NCI-H1694 (cell line): ENCODE results near the gene FYB1.

Experiments used
- DNase-seq: peaks from one replicate; lab custom pipeline; 2025; lab: John Stamatoyannopoulos, UW

The FYB1 gene

DNA sequence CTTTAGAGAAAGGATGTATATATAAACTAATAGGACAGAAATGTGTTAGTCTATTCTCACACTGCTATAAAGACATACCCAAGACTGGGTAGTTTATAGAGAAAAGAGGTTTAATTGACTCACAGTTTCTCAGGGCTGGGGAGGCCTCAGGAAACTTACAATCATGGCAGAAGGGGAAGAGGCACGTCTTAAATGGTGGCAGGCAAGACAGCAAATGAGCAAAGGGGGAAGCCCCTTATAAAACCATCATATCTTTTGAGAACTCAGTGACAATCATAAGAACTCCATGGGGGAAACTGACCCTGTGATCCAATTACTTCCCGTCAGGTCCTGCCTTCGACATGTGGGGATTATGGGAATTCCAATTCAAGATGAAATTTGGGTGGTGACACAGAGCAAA is 136.4 kb downstream of the FYB1 start:
- no peak for DNase-seq

DNA sequence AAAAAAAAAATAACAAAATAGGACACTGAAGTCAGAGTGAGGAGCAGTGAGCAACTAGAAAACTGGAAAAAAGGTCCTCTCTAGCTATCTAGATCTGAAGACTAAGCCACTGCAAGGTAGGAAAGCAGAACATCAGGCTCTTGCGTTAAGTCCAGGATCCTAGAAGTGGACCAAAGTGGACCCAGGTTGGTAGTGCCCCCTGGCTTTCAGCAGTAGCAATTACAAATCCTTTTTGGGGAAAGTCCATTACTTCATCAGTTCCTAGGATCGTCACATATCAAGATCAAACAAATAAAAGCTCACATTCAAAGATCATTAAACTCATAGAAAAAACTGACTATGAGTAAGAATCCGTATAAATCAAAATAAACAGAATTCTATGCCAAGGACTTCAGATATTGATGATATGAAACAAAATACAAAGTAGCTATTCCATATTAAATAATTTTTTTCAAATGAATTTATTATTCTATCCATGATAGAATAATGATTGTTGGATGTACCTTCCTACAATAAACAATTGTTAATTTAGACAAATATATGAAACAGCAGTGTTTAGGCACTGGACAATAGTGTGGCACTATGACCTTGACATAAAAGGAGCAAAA is 138.7 kb downstream of the FYB1 start:
- DNase-seq = no peak

DNA sequence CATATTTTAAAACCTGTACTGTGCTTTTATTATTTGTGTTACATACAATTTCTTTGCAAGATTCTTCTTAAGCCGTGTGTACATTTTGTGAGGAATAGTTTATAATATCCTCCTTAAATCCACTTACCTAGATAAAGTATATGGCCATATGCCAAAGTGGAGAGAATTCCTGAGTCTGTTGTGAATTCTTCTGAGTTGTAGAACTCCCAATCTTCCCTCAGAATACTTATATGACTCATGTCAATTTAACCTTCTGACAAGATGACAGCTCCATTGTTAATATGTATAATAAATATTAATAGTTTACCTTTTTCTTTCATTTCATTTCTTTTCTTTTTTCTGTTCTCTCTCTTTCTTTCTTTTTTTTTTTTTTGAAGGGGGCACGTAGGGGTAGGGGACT is 139.2 kb downstream of the FYB1 start:
- no peak for DNase-seq

DNA sequence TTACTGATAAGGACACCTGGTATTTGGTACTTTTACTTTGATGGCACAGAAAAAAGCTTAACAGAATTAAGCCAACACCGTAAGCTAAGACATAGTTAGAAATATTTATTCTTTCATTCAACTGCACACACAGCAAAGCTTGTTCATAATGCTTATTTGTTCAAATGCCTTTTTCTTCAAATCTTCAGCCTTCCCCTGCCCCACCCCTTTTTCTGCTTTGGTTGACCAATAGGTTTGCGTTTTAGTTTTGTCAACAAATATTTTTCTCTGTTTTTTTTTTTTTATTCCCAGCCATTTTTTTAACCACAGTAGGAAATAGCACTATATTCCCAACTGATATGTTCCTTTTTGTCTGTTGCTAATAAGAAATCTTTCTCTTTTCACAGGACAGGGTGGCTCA is 140.2 kb downstream of the FYB1 start:
- no peak for DNase-seq

DNA sequence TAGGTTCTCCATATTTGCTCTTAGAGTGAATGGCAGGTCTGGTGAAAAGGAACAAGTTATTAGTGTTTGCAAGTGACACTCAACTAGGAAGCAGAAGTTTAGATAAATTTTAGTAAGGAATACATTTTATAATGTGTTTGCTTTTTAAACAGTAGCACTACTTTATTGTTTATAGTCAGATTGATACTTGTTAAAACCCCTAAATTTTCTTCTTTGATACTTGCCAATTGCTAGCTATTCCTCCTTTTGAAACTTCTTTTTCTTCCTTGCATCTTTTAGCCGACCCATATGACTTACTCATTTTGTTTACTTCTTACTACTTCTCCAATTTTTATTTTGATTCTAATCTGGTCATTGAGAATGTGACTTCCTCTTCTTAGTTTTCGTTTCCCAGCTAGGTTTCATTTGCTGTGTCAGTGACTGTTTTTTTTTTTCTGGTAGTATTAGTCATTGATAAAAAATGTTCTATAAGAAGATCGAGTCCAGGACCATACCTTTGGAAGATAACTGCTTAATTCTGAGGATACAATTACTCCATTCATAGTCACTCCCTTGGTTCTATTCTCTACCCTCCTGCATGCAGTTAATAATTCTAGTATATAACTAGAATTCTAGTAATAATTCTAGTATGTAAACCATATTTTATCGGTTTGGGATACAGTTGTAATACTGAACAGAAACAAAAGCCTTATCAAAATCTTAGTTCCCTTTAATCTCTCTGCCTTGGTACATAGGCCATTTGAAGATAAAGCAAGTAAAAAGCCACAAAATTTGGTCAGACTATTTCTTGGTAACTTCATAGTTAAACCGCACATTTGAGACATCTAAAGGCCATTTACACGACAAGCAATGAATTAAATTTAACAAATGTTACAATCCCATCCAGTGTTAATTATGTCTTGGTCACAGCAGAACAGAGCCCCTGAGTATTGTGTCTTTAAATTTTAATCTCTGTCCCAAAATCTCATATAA is 142.3 kb downstream of the FYB1 start:
- DNase-seq = no peak

DNA sequence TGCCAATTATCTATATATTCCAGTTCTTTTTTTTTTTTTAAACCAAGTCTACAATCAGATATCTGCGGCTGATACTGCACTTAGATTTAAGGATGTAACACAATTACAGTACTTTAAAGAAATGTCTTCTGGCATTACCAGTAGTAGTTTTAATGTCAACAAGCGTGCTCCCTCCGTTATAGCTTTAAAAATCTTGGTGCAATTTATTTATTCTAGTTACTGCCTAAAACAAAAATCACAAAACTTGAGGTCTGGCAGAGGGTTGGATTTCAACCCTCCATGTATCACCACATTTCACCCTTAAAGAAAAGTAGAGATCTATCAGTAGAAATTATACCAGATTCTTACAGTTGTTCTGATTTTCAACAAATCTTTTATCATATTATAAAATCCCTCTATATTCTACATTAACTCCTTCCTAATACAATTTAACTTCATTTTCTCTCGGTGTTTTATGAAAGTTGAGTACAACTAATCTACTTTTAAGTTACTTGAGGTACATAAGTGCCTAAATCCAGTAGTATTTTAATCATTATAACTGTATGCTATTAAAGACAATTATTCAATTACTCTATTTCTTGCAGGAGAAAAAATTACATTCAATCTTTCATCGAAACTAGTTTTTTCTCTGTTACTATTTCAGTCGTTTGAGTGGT is 143.1 kb downstream of the FYB1 start:
- no peak for DNase-seq

DNA sequence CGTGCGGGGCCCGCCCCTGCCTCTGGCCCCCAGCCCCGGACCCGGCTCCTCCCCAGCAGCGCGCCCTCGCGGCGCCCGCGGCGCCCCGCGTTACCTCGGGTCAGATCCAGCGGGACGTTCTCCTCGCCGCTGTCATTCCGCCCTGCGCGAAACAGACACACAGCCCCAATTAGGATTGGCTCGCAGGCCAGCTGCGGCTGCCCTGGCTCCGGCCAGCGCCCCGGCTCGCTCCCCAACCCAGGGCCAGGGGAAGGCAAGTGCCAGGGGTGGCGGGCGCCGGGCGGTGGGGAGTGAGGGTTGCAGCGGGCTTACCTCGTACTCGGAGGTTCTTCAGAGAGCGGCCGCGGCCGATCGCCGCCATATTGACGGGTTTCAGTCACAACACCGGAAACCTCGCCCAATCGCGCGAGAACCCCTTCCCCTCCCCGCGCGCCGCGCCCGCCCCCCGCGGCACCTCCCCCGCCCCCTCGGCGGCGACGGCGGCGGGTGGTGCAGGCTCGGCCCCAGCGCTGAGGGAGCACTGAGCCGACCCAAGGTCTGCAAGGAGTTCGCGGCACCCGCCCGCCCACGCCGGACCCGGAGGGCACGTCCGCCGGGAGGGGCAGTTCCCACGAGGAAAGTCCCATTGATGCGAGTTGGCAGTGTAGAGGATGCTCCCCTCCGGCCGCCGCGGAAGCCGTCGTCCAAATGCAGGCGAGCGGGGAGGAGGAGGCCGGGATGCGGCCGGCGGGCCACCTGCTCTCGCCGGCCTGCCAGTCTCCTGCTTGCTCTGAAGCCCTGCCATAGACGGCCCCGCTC is 145.1 kb downstream of the FYB1 start, which contains the start of gene RICTOR:
Gene RICTOR (minus strand): TSS at position 383 of the 798 bp plus-strand sequence. CDS start 22 bp downstream, at position 361.
- DNase-seq = peak; percentile 65

DNA sequence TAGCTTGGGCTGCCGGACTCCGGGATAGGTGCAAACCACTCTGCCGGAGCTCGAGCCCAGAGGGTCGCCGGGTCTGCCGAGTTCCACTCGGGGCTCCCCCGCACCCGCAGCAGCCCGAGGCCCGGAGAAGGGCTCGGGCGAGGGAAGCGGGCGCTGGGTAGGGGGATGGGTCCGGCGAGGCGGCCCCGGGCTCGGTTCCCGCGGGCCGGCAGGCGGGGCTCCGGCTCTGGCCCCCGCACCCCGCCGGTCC is 145.7 kb downstream of the FYB1 start:
- no peak for DNase-seq

DNA sequence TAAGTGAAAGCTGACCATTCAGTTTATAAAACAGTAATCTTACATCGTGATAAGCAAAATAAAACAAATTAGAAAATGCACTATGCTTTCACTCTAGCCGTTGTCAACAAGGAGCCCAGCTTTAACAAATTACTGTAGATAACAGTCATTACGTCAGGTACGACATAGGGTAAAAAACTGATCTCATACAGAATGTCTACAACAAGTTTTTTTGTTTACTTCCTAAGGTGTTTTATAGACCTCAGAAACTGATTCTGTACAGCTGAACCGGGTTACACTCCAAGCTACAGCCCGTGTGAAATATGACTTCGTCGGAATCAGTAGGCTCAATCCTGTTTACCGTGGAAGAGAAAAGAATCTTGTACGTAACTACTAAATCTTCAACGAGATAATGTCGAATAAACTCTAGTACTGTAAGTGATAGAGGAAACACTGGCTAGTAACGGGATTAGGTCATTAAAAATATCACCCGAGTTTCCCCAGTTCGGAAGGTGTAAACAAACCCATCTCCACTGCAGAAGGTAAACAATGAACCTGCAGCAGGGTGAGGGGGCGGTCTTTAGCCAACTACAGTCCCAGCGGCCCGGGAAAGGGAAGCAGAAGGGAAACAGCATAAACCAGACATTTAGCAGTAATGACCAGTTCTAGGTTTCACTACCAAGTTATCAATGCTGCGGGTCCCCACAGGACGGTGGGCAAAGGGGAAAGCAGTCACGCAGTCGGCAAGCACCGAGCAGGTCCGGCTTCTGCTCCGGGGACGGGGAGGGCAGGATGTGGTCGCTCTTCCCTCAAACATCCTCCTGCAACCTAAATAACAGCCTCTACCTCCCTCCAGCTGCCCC is 146.2 kb downstream of the FYB1 start:
- DNase-seq = no peak

DNA sequence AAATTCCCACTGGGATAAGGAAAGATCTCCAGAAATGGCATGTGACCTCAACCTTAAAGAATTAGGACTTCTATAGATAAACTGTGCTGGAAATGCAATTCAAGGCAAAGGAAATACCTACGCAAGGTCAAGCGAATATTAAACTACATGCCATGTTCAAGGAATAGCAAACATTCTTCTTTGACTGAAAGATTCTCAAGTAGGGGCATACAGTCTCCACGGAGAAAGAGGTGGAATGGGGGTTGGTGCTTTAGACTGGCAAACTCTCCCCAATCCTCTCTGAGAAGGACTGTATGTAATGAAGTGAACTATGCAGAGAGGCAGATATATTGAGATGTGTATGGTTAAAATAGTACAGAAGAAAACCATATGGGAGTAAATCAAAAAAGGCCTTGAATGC is 151.3 kb downstream of the FYB1 start:
- DNase-seq = no peak

DNA sequence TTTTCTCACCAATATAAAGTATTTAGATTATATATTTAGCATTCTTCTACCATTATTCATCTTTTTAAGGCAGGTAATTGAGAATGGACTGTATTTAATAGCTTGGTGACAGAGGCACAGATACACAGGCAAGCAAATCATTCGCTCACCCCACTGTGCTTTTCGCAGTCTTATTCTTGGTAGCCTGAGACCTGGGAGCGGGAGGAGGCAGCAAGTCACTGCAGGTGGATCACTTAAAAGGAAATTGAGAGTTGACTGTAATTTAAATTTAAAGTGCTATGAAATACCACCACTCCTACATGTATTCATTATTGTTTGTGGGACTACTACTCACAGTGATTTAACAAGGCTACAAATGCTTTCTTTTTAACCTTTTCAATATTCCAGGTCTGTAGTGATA is 154.9 kb downstream of the FYB1 start:
- no peak for DNase-seq

DNA sequence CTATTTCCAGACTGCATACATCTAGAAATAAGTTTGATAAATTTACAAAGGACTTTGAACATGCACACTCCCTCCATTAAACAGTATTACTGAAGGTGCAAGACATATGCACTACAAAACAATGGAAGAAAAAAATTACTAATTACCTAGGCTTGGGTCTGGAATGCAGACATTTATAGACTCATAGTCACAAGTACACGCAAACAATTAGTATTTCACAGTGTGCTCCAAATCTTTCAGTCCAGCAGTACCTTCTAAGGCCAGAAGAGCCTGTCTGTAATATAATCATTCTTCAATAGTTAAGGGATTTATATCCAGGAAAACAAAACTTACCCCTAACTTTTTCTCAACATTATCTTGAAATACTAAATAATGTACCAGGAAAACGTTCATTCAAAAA is 156.3 kb downstream of the FYB1 start:
- no peak for DNase-seq

DNA sequence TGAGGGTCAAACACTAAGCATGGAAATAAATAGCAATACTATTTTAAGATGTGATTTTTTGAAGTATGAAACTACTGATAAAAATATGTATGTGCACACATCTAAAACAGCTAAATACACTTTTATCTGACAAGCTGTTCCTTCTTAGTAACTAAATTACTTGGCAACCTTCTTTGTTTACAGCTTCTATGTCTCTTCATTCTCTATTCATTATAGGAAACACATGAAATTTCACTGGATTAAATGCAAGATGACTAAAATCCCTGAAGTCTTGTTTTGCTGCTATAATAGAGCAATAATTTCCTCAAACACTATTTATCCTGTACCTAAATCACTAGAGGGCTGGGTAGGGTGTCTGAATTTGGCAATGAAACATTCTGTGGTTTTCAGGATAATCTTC is 156.8 kb downstream of the FYB1 start:
- DNase-seq = no peak

DNA sequence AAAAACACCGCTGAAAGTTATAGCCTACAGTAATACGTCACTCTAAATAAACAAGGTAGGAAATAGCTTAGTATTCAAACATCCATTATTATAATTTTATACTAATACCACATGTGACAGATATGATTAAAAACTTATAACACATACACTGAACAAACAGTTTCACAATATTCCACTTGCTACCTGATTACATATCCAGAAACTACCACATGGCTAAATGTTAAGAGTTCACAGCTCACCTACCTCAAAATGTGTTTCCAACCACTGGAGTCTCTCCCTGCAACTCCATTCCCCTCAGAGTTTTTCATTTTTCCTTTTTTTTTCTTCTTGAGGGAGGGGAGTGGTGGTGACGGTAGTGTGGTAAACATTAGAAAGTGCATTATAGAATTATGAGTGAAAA is 157.3 kb downstream of the FYB1 start:
- no peak for DNase-seq

DNA sequence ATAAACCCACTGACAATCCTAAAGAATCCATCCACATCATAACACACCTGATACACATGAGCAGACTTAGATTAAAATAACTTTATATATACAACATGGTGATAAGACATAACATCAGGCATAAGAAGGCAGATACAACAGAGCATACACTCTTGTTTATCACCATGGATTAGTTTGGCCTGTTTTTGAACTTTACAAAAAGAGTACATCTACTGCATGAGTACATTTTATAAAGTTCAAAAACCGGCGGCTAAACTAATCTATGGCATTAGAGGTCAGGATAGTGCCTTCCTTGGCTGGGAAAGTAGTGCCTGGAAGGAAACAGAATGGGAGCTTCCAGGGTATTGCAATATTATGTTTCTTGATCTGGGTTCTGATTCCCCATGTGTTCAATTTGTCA is 160.3 kb downstream of the FYB1 start:
- DNase-seq = no peak

DNA sequence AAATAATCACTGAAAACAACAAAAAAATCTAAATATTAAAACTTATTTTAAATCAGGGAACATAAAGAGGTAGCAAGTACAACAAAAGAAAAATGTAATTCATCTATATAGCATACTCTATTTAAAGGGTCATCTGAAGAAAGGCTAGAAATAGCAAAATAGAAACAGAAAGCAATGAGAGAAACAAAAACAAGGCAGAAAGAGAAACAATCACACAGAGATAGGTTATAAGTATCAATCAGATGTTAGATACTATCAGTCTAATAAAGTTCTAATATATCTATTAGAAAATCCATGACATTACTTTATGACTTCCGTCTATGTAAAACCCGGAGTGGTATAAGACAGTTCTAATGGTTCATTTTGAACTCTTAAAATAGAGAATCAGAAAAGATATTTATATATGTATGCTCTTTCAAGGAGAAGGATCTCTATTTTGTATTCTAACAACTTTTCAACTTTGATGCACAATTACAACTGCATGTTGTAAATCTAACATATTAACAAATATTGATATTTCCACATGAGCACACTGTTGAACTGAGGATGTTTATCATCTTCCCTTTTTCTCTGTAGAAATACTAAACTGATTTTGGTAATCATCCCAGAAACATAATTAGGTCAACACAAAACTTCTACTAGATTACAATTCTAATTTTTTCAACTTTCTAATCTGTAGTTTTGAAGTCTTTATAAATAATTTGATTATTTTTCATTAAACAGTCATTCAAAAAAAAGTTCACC is 161.0 kb downstream of the FYB1 start:
- DNase-seq = no peak

DNA sequence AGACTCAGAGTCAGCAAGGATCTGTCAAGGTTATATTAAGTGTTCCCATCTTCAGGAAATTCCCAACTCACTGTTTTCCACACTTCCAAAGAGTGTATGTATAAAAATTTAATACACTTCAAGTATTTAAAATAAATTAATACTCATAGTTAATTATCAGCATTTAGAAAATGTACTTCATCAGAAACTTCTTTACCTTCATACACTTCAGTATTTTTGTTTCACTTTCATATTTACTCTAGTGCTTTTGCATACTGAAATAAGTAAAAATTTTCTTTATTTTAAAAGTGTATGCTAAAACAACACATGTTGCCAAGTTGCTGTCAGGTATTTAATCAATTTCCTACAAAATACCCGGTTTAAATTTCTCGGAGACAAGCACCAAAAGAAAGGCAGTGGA is 161.6 kb downstream of the FYB1 start:
- DNase-seq = no peak

DNA sequence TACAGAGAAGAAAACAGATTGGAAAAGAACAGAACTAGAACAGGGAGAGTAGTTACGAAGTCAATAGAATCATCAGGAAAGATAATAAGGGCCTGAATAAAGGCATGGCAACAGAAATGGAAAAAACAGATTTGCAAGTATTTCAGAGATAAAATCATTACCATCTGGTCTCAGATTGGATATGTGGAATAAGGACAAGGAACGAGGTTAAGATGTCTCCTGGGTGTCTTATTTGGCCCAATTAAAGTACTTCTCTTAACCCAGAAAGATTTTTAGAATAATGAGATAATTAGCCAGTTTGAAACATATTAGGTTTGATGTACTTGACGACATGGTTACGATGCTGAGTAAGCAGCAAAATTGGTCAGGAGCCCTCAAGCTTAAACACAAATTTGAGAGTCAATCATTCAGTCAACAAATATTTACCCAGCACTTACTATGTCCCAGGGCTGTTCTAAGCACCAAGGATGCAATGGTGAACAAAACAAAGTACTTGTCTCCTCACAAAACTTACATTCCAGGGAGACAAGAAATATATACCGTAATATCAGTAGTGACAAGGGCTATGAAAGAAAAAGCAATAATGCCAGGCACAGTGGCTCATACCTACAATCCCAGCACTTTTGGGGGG is 163.5 kb downstream of the FYB1 start:
- no peak for DNase-seq
